ENCODE data around the gene KCNQ1. TPM values are rescaled to one million over a fixed set of nuclear protein-coding genes. Genes with fewer than 3 reads are reported as not detected.

KCNQ1 gene
- polyA plus RNA-seq, 4 donors = 18.4 to 54.4 (median 21.3) TPM

- 85 to 91% (median 86%) methylated on average over 6 of the region's 6 CpGs for WGBS, 3 donors
- no peak overlapping the region for H3K27ac ChIP-seq (ENCODE audit: low read depth in 1 of 3, low read length in 2 of 3)
- peaks cover 0 to 74% of the 10 kb centered on the region in 2 donors for H3K9me3 ChIP-seq (ENCODE audit: control insufficient read depth in 2 of 2, insufficient read depth in 1 of 2, low read depth in 1 of 2, low read length in 1 of 2)
- no peak for FAIRE-seq
- no peaks in the 10 kb centered on the region for H3K4me1 ChIP-seq (ENCODE audit: control insufficient read depth in 3 of 3, insufficient read depth in 2 of 3, low read depth in 1 of 3, low read length in 2 of 3)
- H3K4me3 ChIP-seq (ENCODE audit: low read depth in 1 of 3, low read length in 3 of 3) = no peak overlapping the region
- H3K27me3 ChIP-seq (ENCODE audit: control insufficient read depth in 3 of 3, insufficient read depth in 3 of 3, low read length in 3 of 3) = no peaks in the 10 kb centered on the region
- no peak for DNase-seq
- peaks cover 0 to 17% (median 0%) of the 10 kb centered on the region in 3 donors for H3K36me3 ChIP-seq (ENCODE audit: control insufficient read depth in 3 of 3, insufficient read depth in 2 of 3, low read depth in 1 of 3, low read length in 3 of 3)
Observed at GRCh38 chr11:2655016-2655719, 210.4 kb downstream of the KCNQ1 start.

GRCh38 chr11:2655834-2656622 lies 211.2 kb downstream of the KCNQ1 start:
- no peak overlapping the region for H3K4me3 ChIP-seq (ENCODE audit: low read depth in 1 of 3, low read length in 3 of 3)
- H3K36me3 ChIP-seq (ENCODE audit: control insufficient read depth in 3 of 3, insufficient read depth in 2 of 3, low read depth in 1 of 3, low read length in 3 of 3) = peaks cover 0 to 17% (median 0%) of the 10 kb centered on the region in 3 donors
- DNase-seq = no peak
- no peak for FAIRE-seq
- peaks cover 0 to 73% of the 10 kb centered on the region in 2 donors for H3K9me3 ChIP-seq (ENCODE audit: control insufficient read depth in 2 of 2, insufficient read depth in 1 of 2, low read depth in 1 of 2, low read length in 1 of 2)
- no peaks in the 10 kb centered on the region for H3K4me1 ChIP-seq (ENCODE audit: control insufficient read depth in 3 of 3, insufficient read depth in 2 of 3, low read depth in 1 of 3, low read length in 2 of 3)
- no peaks in the 10 kb centered on the region for H3K27me3 ChIP-seq (ENCODE audit: control insufficient read depth in 3 of 3, insufficient read depth in 3 of 3, low read length in 3 of 3)
- WGBS, 3 donors = 62 to 68% (median 65%) methylated on average over 6 of the region's 6 CpGs
- H3K27ac ChIP-seq (ENCODE audit: low read depth in 1 of 3, low read length in 2 of 3) = no peak overlapping the region

GRCh38 chr11:2656859-2657258 lies 212.1 kb downstream of the KCNQ1 start:
- 77 to 82% (median 78%) methylated on average over 1 of the region's 1 CpG for whole genome bisulfite sequencing, 3 donors
- FAIRE-seq = no peak
- Histone ChIP-seq H3K4me3 (ENCODE audit: low read depth in 1 of 3, low read length in 3 of 3) (no peak overlapping the region), H3K9me3 (ENCODE audit: control insufficient read depth in 2 of 2, insufficient read depth in 1 of 2, low read depth in 1 of 2, low read length in 1 of 2) (peaks cover 0 to 73% of the 10 kb centered on the region in 2 donors), H3K27me3 (ENCODE audit: control insufficient read depth in 3 of 3, insufficient read depth in 3 of 3, low read length in 3 of 3) (no peaks in the 10 kb centered on the region), H3K4me1 (ENCODE audit: control insufficient read depth in 3 of 3, insufficient read depth in 2 of 3, low read depth in 1 of 3, low read length in 2 of 3) (no peaks in the 10 kb centered on the region), H3K36me3 (ENCODE audit: control insufficient read depth in 3 of 3, insufficient read depth in 2 of 3, low read depth in 1 of 3, low read length in 3 of 3) (peaks cover 0 to 22% (median 0%) of the 10 kb centered on the region in 3 donors), H3K27ac (ENCODE audit: low read depth in 1 of 3, low read length in 2 of 3) (no peak overlapping the region)
- no peak for DNase-seq

- no peak for FAIRE-seq
- no peak for DNase-seq
- peaks cover 0 to 73% of the 10 kb centered on the region in 2 donors for H3K9me3 ChIP-seq (ENCODE audit: control insufficient read depth in 2 of 2, insufficient read depth in 1 of 2, low read depth in 1 of 2, low read length in 1 of 2)
- H3K4me3 ChIP-seq (ENCODE audit: low read depth in 1 of 3, low read length in 3 of 3) = no peak overlapping the region
- H3K27ac ChIP-seq (ENCODE audit: low read depth in 1 of 3, low read length in 2 of 3) = no peak overlapping the region
- WGBS, 3 donors = 89 to 93% (median 92%) methylated on average over 8 of the region's 8 CpGs
- peaks cover 0 to 29% (median 0%) of the 10 kb centered on the region in 3 donors for H3K36me3 ChIP-seq (ENCODE audit: control insufficient read depth in 3 of 3, insufficient read depth in 2 of 3, low read depth in 1 of 3, low read length in 3 of 3)
- H3K4me1 ChIP-seq (ENCODE audit: control insufficient read depth in 3 of 3, insufficient read depth in 2 of 3, low read depth in 1 of 3, low read length in 2 of 3) = no peaks in the 10 kb centered on the region
- no peaks in the 10 kb centered on the region for H3K27me3 ChIP-seq (ENCODE audit: control insufficient read depth in 3 of 3, insufficient read depth in 3 of 3, low read length in 3 of 3)
Observed at GRCh38 chr11:2657697-2658284, 213.0 kb downstream of the KCNQ1 start.

GRCh38 chr11:2660357-2660939 lies 215.6 kb downstream of the KCNQ1 start:
- Histone ChIP-seq H3K4me3 (ENCODE audit: low read depth in 1 of 3, low read length in 3 of 3) (no peak overlapping the region), H3K27ac (ENCODE audit: low read depth in 1 of 3, low read length in 2 of 3) (no peak overlapping the region), H3K36me3 (ENCODE audit: control insufficient read depth in 3 of 3, insufficient read depth in 2 of 3, low read depth in 1 of 3, low read length in 3 of 3) (peaks cover 0 to 47% (median 0%) of the 10 kb centered on the region in 3 donors), H3K9me3 (ENCODE audit: control insufficient read depth in 2 of 2, insufficient read depth in 1 of 2, low read depth in 1 of 2, low read length in 1 of 2) (peaks cover 0 to 71% of the 10 kb centered on the region in 2 donors), H3K4me1 (ENCODE audit: control insufficient read depth in 3 of 3, insufficient read depth in 2 of 3, low read depth in 1 of 3, low read length in 2 of 3) (no peaks in the 10 kb centered on the region), H3K27me3 (ENCODE audit: control insufficient read depth in 3 of 3, insufficient read depth in 3 of 3, low read length in 3 of 3) (no peaks in the 10 kb centered on the region)
- 95 to 98% (median 96%) methylated on average over 2 of the region's 2 CpGs for WGBS, 3 donors
- FAIRE-seq = no peak
- DNase-seq = no peak

GRCh38 chr11:2661173-2662023 lies 216.6 kb downstream of the KCNQ1 start:
- H3K4me1 ChIP-seq (ENCODE audit: control insufficient read depth in 3 of 3, insufficient read depth in 2 of 3, low read depth in 1 of 3, low read length in 2 of 3) = no peaks in the 10 kb centered on the region
- no peak for FAIRE-seq
- no peak overlapping the region for H3K4me3 ChIP-seq (ENCODE audit: low read depth in 1 of 3, low read length in 3 of 3)
- no peak for DNase-seq
- no peaks in the 10 kb centered on the region for H3K27me3 ChIP-seq (ENCODE audit: control insufficient read depth in 3 of 3, insufficient read depth in 3 of 3, low read length in 3 of 3)
- H3K27ac ChIP-seq (ENCODE audit: low read depth in 1 of 3, low read length in 2 of 3) = no peak overlapping the region
- 94 to 95% (median 94%) methylated on average over 4 of the region's 4 CpGs for WGBS, 3 donors
- H3K36me3 ChIP-seq (ENCODE audit: control insufficient read depth in 3 of 3, insufficient read depth in 2 of 3, low read depth in 1 of 3, low read length in 3 of 3) = peaks cover 0 to 52% (median 0%) of the 10 kb centered on the region in 3 donors
- peaks cover 0 to 72% of the 10 kb centered on the region in 2 donors for H3K9me3 ChIP-seq (ENCODE audit: control insufficient read depth in 2 of 2, insufficient read depth in 1 of 2, low read depth in 1 of 2, low read length in 1 of 2)

- no peak for DNase-seq
- no peak overlapping the region for H3K27ac ChIP-seq (ENCODE audit: low read depth in 1 of 3, low read length in 2 of 3)
- peaks cover 0 to 57% (median 0%) of the 10 kb centered on the region in 3 donors for H3K36me3 ChIP-seq (ENCODE audit: control insufficient read depth in 3 of 3, insufficient read depth in 2 of 3, low read depth in 1 of 3, low read length in 3 of 3)
- no peaks in the 10 kb centered on the region for H3K27me3 ChIP-seq (ENCODE audit: control insufficient read depth in 3 of 3, insufficient read depth in 3 of 3, low read length in 3 of 3)
- WGBS, 3 donors = 90 to 94% (median 93%) methylated on average over 5 of the region's 5 CpGs
- peaks cover 0 to 77% of the 10 kb centered on the region in 2 donors for H3K9me3 ChIP-seq (ENCODE audit: control insufficient read depth in 2 of 2, insufficient read depth in 1 of 2, low read depth in 1 of 2, low read length in 1 of 2)
- no peak overlapping the region for H3K4me3 ChIP-seq (ENCODE audit: low read depth in 1 of 3, low read length in 3 of 3)
- FAIRE-seq = no peak
- no peaks in the 10 kb centered on the region for H3K4me1 ChIP-seq (ENCODE audit: control insufficient read depth in 3 of 3, insufficient read depth in 2 of 3, low read depth in 1 of 3, low read length in 2 of 3)
Observed at GRCh38 chr11:2662024-2662312, 217.2 kb downstream of the KCNQ1 start.

Measured in small intestine (tissue), 7 donors.